Measurements from ENCODE around the gene ELMO1.

The ELMO1 gene

GRCh38 chr7:36925691-36926090 is 523.0 kb downstream of the ELMO1 start:
- DNase-seq = no peak

DNA sequence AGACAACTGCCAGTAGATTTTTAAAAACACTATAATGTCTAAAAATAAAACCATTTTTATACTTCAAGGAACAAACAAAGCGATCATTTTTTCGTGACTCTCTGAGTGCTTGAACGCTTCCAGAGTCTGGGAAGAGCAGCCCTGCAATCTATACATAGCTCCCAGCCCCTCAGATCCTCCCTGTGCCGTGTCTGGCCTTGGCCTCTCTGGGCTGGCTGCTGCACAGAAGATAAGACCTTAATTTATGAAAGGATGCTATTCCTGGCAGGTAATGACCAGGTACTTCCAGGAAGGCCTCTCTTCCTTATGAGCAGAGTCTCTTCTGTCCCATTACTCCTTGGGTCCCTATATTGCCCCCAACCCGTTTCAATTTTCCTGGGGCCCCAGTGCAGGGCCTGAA is 523.5 kb downstream of the ELMO1 start:
- DNase-seq = no peak

GRCh38 chr7:36923943-36924436 is 524.7 kb downstream of the ELMO1 start:
- DNase-seq = no peak

- DNase-seq = no peak
Observed at GRCh38 chr7:36923185-36923584, 525.5 kb downstream of the ELMO1 start.

DNA sequence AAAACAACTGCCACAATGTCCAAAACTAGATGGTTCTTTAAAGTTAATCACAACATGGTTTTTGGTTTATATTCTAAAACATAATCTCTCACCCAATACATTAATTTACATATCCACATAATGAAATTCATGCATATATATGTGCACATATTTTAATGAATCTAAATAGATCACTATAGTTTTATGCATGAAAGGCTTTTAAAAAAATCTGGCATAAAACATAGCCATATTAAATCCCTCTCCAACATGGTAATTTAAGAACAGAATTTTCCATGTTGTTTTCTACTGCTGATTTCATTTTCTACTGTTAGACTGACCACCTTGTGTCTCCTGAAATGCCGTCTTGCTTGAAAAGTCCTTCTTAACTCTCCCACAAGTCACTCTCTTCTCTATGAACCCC is 528.2 kb downstream of the ELMO1 start:
- DNase-seq = no peak

DNA sequence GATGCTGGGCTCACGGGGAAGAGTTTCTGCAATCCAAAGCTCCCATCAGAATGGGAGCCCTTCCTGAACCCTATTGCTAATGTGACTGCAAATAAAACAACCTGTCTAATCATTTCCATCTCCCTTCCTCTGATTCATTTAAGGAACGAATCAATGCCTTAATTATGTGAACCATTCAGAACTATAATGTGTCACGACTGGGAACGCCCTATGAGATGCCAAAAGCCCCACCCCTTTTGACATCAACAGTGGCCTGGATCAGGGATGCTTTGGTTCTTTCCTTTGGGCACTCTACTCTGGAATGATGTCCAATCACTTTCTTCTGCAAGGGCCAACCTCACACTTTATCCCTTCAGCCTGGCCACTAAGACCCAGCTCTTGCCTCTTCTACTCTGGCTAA is 528.9 kb downstream of the ELMO1 start:
- DNase-seq = no peak

GRCh38 chr7:36918591-36918990 is 530.1 kb downstream of the ELMO1 start:
- DNase-seq = no peak

GRCh38 chr7:36916619-36917018 is 532.0 kb downstream of the ELMO1 start:
- DNase-seq = no peak

GRCh38 chr7:36916116-36916515 is 532.5 kb downstream of the ELMO1 start:
- DNase-seq = no peak

- no peak for DNase-seq
Observed at GRCh38 chr7:36911788-36912187, 536.9 kb downstream of the ELMO1 start.

DNA sequence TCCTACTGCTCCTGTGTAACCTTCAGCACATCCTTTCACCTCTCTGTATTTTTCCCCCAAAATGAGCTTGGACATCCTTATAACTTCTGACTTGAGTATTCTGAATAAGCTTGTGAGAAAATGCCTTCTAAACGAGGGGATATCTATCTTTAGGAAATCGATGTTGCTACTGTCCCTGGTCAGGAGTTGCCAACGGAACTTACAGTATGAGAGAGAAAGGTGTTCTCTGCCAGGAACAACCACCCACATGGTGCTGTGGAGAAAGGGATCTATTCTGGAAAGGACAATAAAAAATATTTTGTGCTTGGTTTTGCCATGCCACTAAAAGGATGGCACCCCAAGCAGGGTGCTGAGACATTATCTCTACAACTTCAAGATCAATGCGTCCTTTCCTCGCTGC is 537.8 kb downstream of the ELMO1 start:
- no peak for DNase-seq

GRCh38 chr7:36910401-36910800 is 538.3 kb downstream of the ELMO1 start:
- DNase-seq = no peak

- DNase-seq = no peak
Observed at GRCh38 chr7:36906956-36907635, 541.6 kb downstream of the ELMO1 start.

DNA sequence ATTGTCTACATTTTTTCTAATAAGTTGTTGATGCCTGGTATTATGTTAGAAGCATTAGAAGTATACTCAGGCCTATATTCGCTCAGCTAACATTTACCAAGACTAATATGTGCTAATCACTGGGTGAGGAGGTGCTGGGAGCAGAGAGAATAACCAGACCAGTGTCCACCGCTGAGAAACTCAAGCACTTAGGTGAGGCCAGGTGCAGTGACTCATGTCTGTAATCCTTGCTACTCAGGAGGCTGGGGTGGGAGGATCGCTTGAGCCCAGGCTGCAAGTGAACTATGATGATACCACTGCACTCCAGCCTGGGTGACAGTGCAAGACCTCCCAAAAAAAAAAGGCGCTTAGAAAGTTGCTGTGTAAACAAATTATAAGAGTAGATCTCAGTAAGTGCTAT is 542.2 kb downstream of the ELMO1 start:
- no peak for DNase-seq

GRCh38 chr7:36905841-36906240 is 542.8 kb downstream of the ELMO1 start:
- DNase-seq = no peak

DNA sequence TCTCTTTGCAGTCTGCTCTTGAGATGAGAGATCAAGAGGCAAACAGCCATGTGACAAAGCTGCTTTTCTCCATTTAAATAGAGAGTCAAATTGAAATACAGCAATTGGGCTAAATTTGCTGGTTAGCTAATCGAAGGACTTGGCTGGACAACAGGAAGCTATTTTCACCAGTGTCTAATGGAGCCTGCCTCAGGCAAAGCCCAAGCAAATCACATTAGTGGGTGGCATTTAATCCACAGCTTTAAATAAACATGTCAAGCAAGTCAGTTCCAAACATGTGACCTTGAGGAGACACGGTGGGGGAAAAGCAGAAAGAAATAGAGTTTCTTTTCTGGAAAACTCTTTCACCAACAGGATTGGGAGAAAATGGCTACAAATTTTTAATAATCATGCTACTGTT is 543.9 kb downstream of the ELMO1 start:
- DNase-seq = no peak

GRCh38 chr7:36904101-36904500 is 544.6 kb downstream of the ELMO1 start:
- DNase-seq = no peak

DNA sequence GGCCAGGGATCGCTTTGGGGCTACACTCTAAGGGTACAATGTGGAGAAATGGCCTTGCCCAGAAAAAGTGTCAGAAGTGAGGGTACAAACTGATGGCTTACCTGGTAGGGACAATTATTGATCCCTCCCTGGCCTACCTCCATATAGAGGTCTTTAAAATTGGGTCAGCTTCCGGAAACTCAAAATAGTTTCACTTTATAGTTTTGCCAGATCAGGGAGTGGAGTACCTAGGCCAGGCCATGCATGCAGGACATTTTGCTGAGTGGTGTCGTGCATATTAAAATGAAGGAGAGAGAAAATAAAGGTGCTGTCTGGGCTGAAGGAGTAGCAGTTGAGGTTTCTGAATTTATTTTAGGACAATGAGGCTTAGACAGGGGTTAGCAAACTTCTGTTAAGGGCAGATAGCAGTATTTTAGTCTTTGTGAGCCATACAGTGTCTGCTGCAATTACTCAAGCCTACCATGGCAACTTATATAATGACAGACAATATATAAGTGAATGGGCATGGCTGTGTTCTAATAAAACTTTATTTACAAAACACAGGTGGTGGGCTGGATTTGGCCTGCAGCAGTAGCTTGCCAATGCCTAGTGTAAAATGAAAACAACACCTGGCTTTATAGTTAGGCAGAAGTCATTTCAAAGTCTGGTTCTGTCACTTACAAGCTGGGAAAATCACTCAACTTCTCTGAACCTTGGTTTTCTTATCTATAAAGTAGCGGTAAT is 547.5 kb downstream of the ELMO1 start:
- DNase-seq = no peak

DNA sequence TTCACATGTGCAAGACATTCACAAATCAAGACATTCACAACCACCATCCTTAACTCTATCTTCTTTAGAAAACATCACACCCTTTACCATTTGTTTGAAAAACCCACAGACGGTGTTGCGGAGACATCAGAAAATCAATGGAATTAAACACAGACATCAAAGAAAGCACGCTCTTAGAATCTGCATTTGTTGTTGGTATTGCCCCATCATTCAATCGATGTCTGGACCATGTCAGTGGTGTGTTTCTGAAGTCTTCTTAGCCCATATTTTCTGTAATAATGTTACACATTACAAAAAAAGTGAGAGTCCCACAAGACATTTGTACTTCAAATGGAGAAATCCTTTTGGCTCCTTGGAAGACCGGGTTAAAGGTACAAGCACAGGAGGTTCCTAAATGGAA is 550.5 kb downstream of the ELMO1 start:
- no peak for DNase-seq

GRCh38 chr7:36896956-36897590 is 551.6 kb downstream of the ELMO1 start:
- DNase-seq = no peak

GRCh38 chr7:36896418-36896817 is 552.2 kb downstream of the ELMO1 start:
- no peak for DNase-seq

GRCh38 chr7:36895192-36895591 is 553.5 kb downstream of the ELMO1 start:
- no peak for DNase-seq

DNA sequence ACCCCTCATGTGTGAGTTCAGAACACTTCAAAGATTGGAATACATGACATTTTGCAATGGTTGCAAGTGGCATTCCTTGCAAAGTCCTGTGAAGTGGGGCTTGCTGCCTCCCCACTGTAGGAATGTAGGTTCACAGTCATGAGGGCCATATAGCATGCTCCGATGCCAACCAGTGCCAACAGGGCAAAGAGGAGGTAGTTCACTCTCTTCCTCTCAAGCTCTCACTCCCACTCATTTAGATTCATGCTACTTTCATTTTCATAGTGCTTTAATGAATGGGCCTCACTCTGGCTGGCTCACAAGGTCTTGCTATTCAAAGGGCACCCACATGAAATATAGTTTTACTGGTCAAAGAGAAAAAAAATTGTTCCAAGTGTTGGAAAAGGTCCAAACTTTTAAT is 554.5 kb downstream of the ELMO1 start:
- no peak for DNase-seq

- DNase-seq = no peak
Observed at GRCh38 chr7:36889182-36889581, 559.5 kb downstream of the ELMO1 start.
